ENCODE measurements around the gene ZNF467.

- TF ChIP-seq CTCF (IDR thresholded peaks at IDR 0.05): no peak
- no peak for TF ChIP-seq POLR2A (IDR thresholded peaks at IDR 0.05)
Measured at GRCh38 chr7:149772241-149772955, 990 bp downstream of the ZNF467 start.

Data from testis (tissue), 2 donors.